ENCODE measurements around the gene DLGAP4. TPM values are rescaled to one million over a fixed set of nuclear protein-coding genes. Genes with fewer than 3 reads are reported as not detected.

DLGAP4 gene
- total RNA-seq, 5 donors from 2014 or later (not counting 1 experiment from before 2014, with no cell fraction given), result 36.4 to 54.4 (median 43.9) TPM

GRCh38 chr20:36350439-36350838, 44.3 kb downstream of the DLGAP4 start:
- no peaks in the 10 kb centered on the region for H3K36me3 Mint-ChIP-seq
- H3K4me3 Mint-ChIP-seq, result no peak overlapping the region
- CTCF ChIA-PET, result no interaction called here
- peaks cover 2 to 34% of the 10 kb centered on the region in 2 experiments for H3K27me3 ChIP-seq (replicated peaks in 1 of 2; ENCODE audit: control insufficient read depth in 2 of 2, extremely low read depth in 1 of 2, insufficient read depth in 2 of 2, low read length in 1 of 2)
- H3K4me3 ChIP-seq (ENCODE audit: control insufficient read depth in 1 of 2, extremely low read depth in 1 of 2, low read length in 1 of 2), result no peak overlapping the region
- POLR2A ChIA-PET, result no interaction called here
- no peaks in the 10 kb centered on the region for H3K9me3 ChIP-seq
- H3K27ac ChIP-seq (ENCODE audit: low read length), result no peak overlapping the region
- H3K4me1 Mint-ChIP-seq, result no peaks in the 10 kb centered on the region
- WGBS (ENCODE audit: insufficient coverage), result no CpG with 5 or more reads among the region's 1 CpG
- ATAC-seq (replicated peaks in 1 of 4), result no peak
- no peak for DNase-seq
- no peaks in the 10 kb centered on the region for H3K4me1 ChIP-seq (ENCODE audit: control insufficient read depth in 1 of 2, extremely low read depth in 1 of 2, insufficient read depth in 2 of 2, low read length in 2 of 2)
- H3K9me3 Mint-ChIP-seq, result no peaks in the 10 kb centered on the region
- peaks cover 4 to 10% of the 10 kb centered on the region in 2 donors for H3K27me3 Mint-ChIP-seq
- no peaks in the 10 kb centered on the region for H3K36me3 ChIP-seq (ENCODE audit: control insufficient read depth in 2 of 2, extremely low read depth in 1 of 2, insufficient read depth in 1 of 2, low read length in 1 of 2)
- H3K27ac Mint-ChIP-seq, result no peak overlapping the region

GRCh38 chr20:36351937-36352336, 45.8 kb downstream of the DLGAP4 start:
- Histone ChIP-seq H3K4me1 (ENCODE audit: control insufficient read depth in 1 of 2, extremely low read depth in 1 of 2, insufficient read depth in 2 of 2, low read length in 2 of 2) (no peaks in the 10 kb centered on the region), H3K27me3 (replicated peaks in 1 of 2; ENCODE audit: control insufficient read depth in 2 of 2, extremely low read depth in 1 of 2, insufficient read depth in 2 of 2, low read length in 1 of 2) (peaks cover 2 to 36% of the 10 kb centered on the region in 2 experiments), H3K4me3 (ENCODE audit: control insufficient read depth in 1 of 2, extremely low read depth in 1 of 2, low read length in 1 of 2) (no peak overlapping the region), H3K9me3 (no peaks in the 10 kb centered on the region), H3K36me3 (ENCODE audit: control insufficient read depth in 2 of 2, extremely low read depth in 1 of 2, insufficient read depth in 1 of 2, low read length in 1 of 2) (no peaks in the 10 kb centered on the region), H3K27ac (ENCODE audit: low read length) (no peak overlapping the region)
- Mint-ChIP-seq H3K4me1 (no peaks in the 10 kb centered on the region), H3K9me3 (no peaks in the 10 kb centered on the region), H3K27ac (no peak overlapping the region), H3K36me3 (no peaks in the 10 kb centered on the region), H3K27me3 (peaks cover 4 to 9% of the 10 kb centered on the region in 2 donors), H3K4me3 (no peak overlapping the region)
- CTCF ChIA-PET, result no interaction called here
- DNase-seq (no peak), ATAC-seq (replicated peaks in 1 of 4) (no peak)
- 75% methylated on average over 6 of the region's 6 CpGs for WGBS (ENCODE audit: insufficient coverage)
- POLR2A ChIA-PET, result no interaction called here

DNA sequence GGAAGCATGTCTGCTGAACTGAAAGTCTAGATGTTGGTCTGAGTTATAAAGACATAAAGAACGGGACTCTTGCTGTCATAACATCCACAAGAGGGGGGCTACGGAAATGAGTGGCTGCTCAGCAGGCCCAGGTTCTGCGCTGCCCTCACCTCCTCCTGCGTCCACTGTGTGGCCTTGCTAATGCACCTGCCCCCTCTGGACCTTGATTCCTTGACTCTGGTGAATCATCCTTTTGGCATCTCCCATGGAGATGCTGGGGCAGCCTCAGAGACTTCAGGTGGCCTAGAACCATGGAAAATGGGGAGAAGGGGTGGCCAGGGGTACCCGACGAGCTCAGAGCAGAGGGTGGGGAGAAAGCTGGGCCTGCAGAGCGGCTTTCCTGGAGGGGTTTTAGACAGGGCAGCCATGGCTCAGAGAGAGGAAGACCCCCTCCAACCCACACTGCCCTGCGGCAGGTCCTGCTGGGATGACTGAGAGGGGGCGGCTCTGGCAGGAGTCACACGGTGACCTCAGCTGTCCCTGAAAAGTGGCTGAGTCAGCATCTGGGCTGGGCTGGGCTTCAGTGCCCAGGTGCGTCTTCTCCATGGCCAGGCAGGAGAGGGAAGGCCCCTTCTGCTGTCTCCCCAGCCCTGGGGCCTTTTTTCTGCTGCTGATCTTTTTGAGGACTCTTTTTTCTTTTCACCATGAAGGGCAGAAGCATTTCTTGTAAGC, 46.9 kb downstream of the DLGAP4 start:
- no peaks in the 10 kb centered on the region for H3K9me3 Mint-ChIP-seq
- DNase-seq, result no peak
- Histone ChIP-seq H3K27ac (ENCODE audit: low read length) (no peak overlapping the region), H3K9me3 (no peaks in the 10 kb centered on the region), H3K36me3 (ENCODE audit: control insufficient read depth in 2 of 2, extremely low read depth in 1 of 2, insufficient read depth in 1 of 2, low read length in 1 of 2) (no peaks in the 10 kb centered on the region), H3K4me3 (ENCODE audit: control insufficient read depth in 1 of 2, extremely low read depth in 1 of 2, low read length in 1 of 2) (no peak overlapping the region), H3K27me3 (replicated peaks in 1 of 2; ENCODE audit: control insufficient read depth in 2 of 2, extremely low read depth in 1 of 2, insufficient read depth in 2 of 2, low read length in 1 of 2) (peaks cover 2 to 46% of the 10 kb centered on the region in 2 experiments), H3K4me1 (ENCODE audit: control insufficient read depth in 1 of 2, extremely low read depth in 1 of 2, insufficient read depth in 2 of 2, low read length in 2 of 2) (no peaks in the 10 kb centered on the region)
- WGBS (ENCODE audit: insufficient coverage), result 71% methylated on average over 8 of the region's 11 CpGs
- no peak for ATAC-seq (replicated peaks in 1 of 4)
- CTCF ChIA-PET, result no interaction called here
- no peak overlapping the region for H3K27ac Mint-ChIP-seq
- POLR2A ChIA-PET, result no interaction called here
- H3K4me3 Mint-ChIP-seq, result no peak overlapping the region
- H3K4me1 Mint-ChIP-seq, result no peaks in the 10 kb centered on the region
- H3K27me3 Mint-ChIP-seq, result peaks cover 9 to 16% of the 10 kb centered on the region in 2 donors
- H3K36me3 Mint-ChIP-seq, result no peaks in the 10 kb centered on the region

DNA sequence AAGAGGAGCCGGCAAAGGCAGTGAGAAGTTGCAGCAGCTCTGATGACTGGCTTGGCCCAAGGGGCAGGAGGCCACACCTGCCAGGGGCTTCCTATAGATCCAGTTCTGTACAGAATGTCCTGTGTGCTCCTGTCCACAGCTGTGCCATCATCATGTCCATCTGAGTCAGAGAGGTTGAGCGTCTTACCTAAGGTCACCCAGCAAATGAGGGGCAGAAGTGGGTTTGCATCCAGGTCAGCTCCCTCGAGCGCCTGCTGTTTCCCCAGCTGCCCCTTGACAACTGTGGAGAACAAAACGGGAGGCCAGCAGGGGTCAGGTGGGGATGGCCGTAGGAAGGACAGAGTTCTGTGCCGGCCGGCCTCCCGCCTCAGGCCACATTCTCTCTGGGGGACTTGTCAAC, 47.6 kb downstream of the DLGAP4 start:
- Histone ChIP-seq H3K36me3 (ENCODE audit: control insufficient read depth in 2 of 2, extremely low read depth in 1 of 2, insufficient read depth in 1 of 2, low read length in 1 of 2) (no peaks in the 10 kb centered on the region), H3K4me1 (ENCODE audit: control insufficient read depth in 1 of 2, extremely low read depth in 1 of 2, insufficient read depth in 2 of 2, low read length in 2 of 2) (no peaks in the 10 kb centered on the region), H3K9me3 (no peaks in the 10 kb centered on the region), H3K27ac (ENCODE audit: low read length) (no peak overlapping the region), H3K27me3 (replicated peaks in 1 of 2; ENCODE audit: control insufficient read depth in 2 of 2, extremely low read depth in 1 of 2, insufficient read depth in 2 of 2, low read length in 1 of 2) (peaks cover 2 to 49% of the 10 kb centered on the region in 2 experiments), H3K4me3 (ENCODE audit: control insufficient read depth in 1 of 2, extremely low read depth in 1 of 2, low read length in 1 of 2) (no peak overlapping the region)
- H3K27ac Mint-ChIP-seq, result no peak overlapping the region
- peaks cover 9 to 19% of the 10 kb centered on the region in 2 donors for H3K27me3 Mint-ChIP-seq
- ChIA-PET CTCF (no interaction called here), POLR2A (interaction anchor here in 1 of 2 donors (0.6 kb wide), 1 partner anchor 27 kb away, joined by 5 read pairs; no protein-coding TSS in a partner anchor)
- H3K4me1 Mint-ChIP-seq, result no peaks in the 10 kb centered on the region
- no peaks in the 10 kb centered on the region for H3K9me3 Mint-ChIP-seq
- DNase-seq, result no peak
- H3K36me3 Mint-ChIP-seq, result no peaks in the 10 kb centered on the region
- 74% methylated on average over 7 of the region's 9 CpGs for WGBS (ENCODE audit: insufficient coverage)
- no peak overlapping the region for H3K4me3 Mint-ChIP-seq
- no peak for ATAC-seq (replicated peaks in 1 of 4)

DNA sequence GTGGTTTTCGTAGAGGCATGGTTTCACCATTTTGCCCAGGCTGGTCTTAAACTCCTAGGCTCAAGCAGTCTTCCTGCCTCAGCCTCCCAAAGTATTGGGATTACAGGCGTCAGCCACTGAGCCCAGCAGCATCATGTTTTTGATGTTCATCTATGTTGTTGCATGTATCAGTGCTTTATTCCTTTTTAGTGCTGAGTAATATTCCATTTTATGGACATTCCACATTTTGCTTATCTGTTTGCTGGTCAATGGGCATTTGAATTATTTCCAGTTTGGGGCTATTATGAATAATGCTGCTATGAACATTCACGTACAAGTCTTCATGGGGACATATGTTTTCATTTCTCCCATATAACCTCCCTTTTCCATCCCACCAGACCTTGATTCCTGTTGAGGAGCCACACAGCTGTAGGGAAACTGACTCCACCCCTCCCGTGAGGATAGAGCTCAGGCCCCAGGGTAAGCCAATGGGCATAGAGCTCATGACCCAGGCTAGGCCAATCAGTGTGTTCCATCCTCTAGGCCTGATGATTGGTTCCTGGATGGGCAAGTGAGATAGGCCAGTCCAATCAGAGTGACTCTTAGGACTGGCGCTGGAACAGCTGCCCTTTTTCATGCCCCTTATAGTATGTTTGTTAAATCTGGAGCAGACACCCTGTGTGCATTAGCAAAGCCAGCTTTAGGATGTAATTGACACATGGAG, 49.5 kb downstream of the DLGAP4 start:
- no peaks in the 10 kb centered on the region for H3K36me3 ChIP-seq (ENCODE audit: control insufficient read depth in 2 of 2, extremely low read depth in 1 of 2, insufficient read depth in 1 of 2, low read length in 1 of 2)
- Mint-ChIP-seq H3K4me1 (no peaks in the 10 kb centered on the region), H3K9me3 (no peaks in the 10 kb centered on the region), H3K27ac (no peak overlapping the region), H3K4me3 (no peak overlapping the region), H3K36me3 (no peaks in the 10 kb centered on the region), H3K27me3 (peaks cover 9 to 19% of the 10 kb centered on the region in 2 donors)
- WGBS (ENCODE audit: insufficient coverage), result 88% methylated on average over 2 of the region's 5 CpGs
- H3K27ac ChIP-seq (ENCODE audit: low read length), result no peak overlapping the region
- no peaks in the 10 kb centered on the region for H3K4me1 ChIP-seq (ENCODE audit: control insufficient read depth in 1 of 2, extremely low read depth in 1 of 2, insufficient read depth in 2 of 2, low read length in 2 of 2)
- CTCF ChIA-PET, result no interaction called here
- POLR2A ChIA-PET, result no interaction called here
- H3K4me3 ChIP-seq (ENCODE audit: control insufficient read depth in 1 of 2, extremely low read depth in 1 of 2, low read length in 1 of 2), result no peak overlapping the region
- no peaks in the 10 kb centered on the region for H3K9me3 ChIP-seq
- ATAC-seq (replicated peaks in 1 of 4) (no peak), DNase-seq (no peak)
- H3K27me3 ChIP-seq (replicated peaks in 1 of 2; ENCODE audit: control insufficient read depth in 2 of 2, extremely low read depth in 1 of 2, insufficient read depth in 2 of 2, low read length in 1 of 2), result peaks cover 2 to 44% of the 10 kb centered on the region in 2 experiments

- ChIA-PET POLR2A (no interaction called here), CTCF (no interaction called here)
- WGBS (ENCODE audit: insufficient coverage), result 73% methylated on average over 7 of the region's 11 CpGs
These were observed 53.7 kb downstream of the DLGAP4 start for GRCh38 chr20:36359668-36360406.

More at GRCh38 chr20:36359668-36360406, 53.7 kb downstream of the DLGAP4 start:
- Histone ChIP-seq H3K27ac (ENCODE audit: low read length) (no peak overlapping the region), H3K27me3 (replicated peaks in 1 of 2; ENCODE audit: control insufficient read depth in 2 of 2, extremely low read depth in 1 of 2, insufficient read depth in 2 of 2, low read length in 1 of 2) (peaks cover 0 to 31% of the 10 kb centered on the region in 2 experiments), H3K9me3 (no peaks in the 10 kb centered on the region), H3K4me3 (ENCODE audit: control insufficient read depth in 1 of 2, extremely low read depth in 1 of 2, low read length in 1 of 2) (no peak overlapping the region), H3K36me3 (ENCODE audit: control insufficient read depth in 2 of 2, extremely low read depth in 1 of 2, insufficient read depth in 1 of 2, low read length in 1 of 2) (no peaks in the 10 kb centered on the region), H3K4me1 (ENCODE audit: control insufficient read depth in 1 of 2, extremely low read depth in 1 of 2, insufficient read depth in 2 of 2, low read length in 2 of 2) (no peaks in the 10 kb centered on the region)
- Mint-ChIP-seq H3K27me3 (peaks cover 4 to 13% of the 10 kb centered on the region in 2 donors), H3K4me1 (no peaks in the 10 kb centered on the region), H3K4me3 (no peak overlapping the region), H3K9me3 (no peaks in the 10 kb centered on the region), H3K27ac (no peak overlapping the region), H3K36me3 (no peaks in the 10 kb centered on the region)
- DNase-seq (no peak), ATAC-seq (replicated peaks in 1 of 4) (no peak)
